Ishikawa (cell line): Measurements from ENCODE around the gene TRIL.

Experiments
- CEBPB ChIP-seq: IDR thresholded peaks from 2 replicates; pipeline ENCODE4 v1.6.1; 2012
- CREB1 ChIP-seq: IDR thresholded peaks from 2 replicates; pipeline ENCODE4 v1.6.1; 2012; ENCODE audit warnings: low read depth
- EGR1 ChIP-seq: IDR thresholded peaks from 2 replicates; pipeline ENCODE4 v1.6.1; 2012
- EP300 ChIP-seq: IDR thresholded peaks from 2 replicates; pipeline ENCODE4 v1.6.1; 2012; ENCODE audit warnings: borderline replicate concordance
- FOXM1 ChIP-seq: IDR thresholded peaks from 2 replicates; pipeline ENCODE4 v1.6.1; 2012; ENCODE audit warnings: low read depth, borderline replicate concordance
- NFIC ChIP-seq: IDR thresholded peaks from 2 replicates; pipeline ENCODE4 v1.6.1; 2012
- RAD21 ChIP-seq: IDR thresholded peaks from 2 replicates; pipeline ENCODE4 v1.6.1; 2012; ENCODE audit warnings: low read depth
- TAF1 ChIP-seq: IDR thresholded peaks from 2 replicates; pipeline ENCODE4 v1.6.1; 2012; ENCODE audit warnings: low read depth, mild to moderate bottlenecking
- TCF12 ChIP-seq: IDR thresholded peaks from 2 replicates; pipeline ENCODE4 v1.6.1; 2012; ENCODE audit warnings: low read depth
- TEAD4 ChIP-seq: IDR thresholded peaks from 2 replicates; pipeline ENCODE4 v1.6.1; 2012
- YY1 ChIP-seq: IDR thresholded peaks from 2 replicates; pipeline ENCODE4 v1.6.1; 2012; ENCODE audit warnings: low read depth
- ZBTB7A ChIP-seq: IDR thresholded peaks from 2 replicates; pipeline ENCODE4 v1.6.1; 2012; ENCODE audit warnings: low read depth
- TF ChIP-seq, protein P1 (sequence below): IDR thresholded peaks from 2 replicates; pipeline ENCODE4 v1.6.1; 2012; ENCODE audit warnings: low read depth, mild to moderate bottlenecking
- TF ChIP-seq, protein P2 (sequence below): IDR thresholded peaks from 2 replicates; pipeline ENCODE4 v1.6.1; 2012
- TF ChIP-seq, protein P3 (sequence below): IDR thresholded peaks from 2 replicates; pipeline ENCODE4 v1.6.1; 2012

Gene TRIL

GRCh38 chr7:28993371-28993770, 35.2 kb upstream of the TRIL start:
- TF ChIP-seq EP300 (no peak), FOXM1 (no peak), NFIC (no peak), ZBTB7A (no peak), TAF1 (no peak), TEAD4 (no peak), CEBPB (no peak), TCF12 (no peak), RAD21 (no peak)
- TF ChIP-seq, protein P1, sequence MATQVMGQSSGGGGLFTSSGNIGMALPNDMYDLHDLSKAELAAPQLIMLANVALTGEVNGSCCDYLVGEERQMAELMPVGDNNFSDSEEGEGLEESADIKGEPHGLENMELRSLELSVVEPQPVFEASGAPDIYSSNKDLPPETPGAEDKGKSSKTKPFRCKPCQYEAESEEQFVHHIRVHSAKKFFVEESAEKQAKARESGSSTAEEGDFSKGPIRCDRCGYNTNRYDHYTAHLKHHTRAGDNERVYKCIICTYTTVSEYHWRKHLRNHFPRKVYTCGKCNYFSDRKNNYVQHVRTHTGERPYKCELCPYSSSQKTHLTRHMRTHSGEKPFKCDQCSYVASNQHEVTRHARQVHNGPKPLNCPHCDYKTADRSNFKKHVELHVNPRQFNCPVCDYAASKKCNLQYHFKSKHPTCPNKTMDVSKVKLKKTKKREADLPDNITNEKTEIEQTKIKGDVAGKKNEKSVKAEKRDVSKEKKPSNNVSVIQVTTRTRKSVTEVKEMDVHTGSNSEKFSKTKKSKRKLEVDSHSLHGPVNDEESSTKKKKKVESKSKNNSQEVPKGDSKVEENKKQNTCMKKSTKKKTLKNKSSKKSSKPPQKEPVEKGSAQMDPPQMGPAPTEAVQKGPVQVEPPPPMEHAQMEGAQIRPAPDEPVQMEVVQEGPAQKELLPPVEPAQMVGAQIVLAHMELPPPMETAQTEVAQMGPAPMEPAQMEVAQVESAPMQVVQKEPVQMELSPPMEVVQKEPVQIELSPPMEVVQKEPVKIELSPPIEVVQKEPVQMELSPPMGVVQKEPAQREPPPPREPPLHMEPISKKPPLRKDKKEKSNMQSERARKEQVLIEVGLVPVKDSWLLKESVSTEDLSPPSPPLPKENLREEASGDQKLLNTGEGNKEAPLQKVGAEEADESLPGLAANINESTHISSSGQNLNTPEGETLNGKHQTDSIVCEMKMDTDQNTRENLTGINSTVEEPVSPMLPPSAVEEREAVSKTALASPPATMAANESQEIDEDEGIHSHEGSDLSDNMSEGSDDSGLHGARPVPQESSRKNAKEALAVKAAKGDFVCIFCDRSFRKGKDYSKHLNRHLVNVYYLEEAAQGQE: no peak
- TF ChIP-seq, protein P2, sequence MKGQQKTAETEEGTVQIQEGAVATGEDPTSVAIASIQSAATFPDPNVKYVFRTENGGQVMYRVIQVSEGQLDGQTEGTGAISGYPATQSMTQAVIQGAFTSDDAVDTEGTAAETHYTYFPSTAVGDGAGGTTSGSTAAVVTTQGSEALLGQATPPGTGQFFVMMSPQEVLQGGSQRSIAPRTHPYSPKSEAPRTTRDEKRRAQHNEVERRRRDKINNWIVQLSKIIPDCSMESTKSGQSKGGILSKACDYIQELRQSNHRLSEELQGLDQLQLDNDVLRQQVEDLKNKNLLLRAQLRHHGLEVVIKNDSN: no peak

GRCh38 chr7:28992798-28993197, 34.7 kb upstream of the TRIL start:
- TF ChIP-seq YY1 (no peak), FOXM1 (no peak), NFIC (no peak), EGR1 (no peak), TEAD4 (no peak), TCF12 (no peak), RAD21 (no peak)
- TF ChIP-seq, protein P3, sequence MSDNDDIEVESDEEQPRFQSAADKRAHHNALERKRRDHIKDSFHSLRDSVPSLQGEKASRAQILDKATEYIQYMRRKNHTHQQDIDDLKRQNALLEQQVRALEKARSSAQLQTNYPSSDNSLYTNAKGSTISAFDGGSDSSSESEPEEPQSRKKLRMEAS: no peak
- TF ChIP-seq, protein P2: no peak

GRCh38 chr7:28990200-28990960, 32.2 kb upstream of the TRIL start:
- TF ChIP-seq NFIC: no peak
- TF ChIP-seq, protein P1: no peak

GRCh38 chr7:28989211-28989980, 31.3 kb upstream of the TRIL start:
- TF ChIP-seq TCF12: no peak
- TF ChIP-seq TEAD4: no peak
- TF ChIP-seq ZBTB7A: no peak
- TF ChIP-seq, protein P2: no peak
- TF ChIP-seq, protein P3: no peak
- TF ChIP-seq, protein P1: no peak
- no peak for TF ChIP-seq FOXM1
- no peak for TF ChIP-seq YY1
- no peak for TF ChIP-seq NFIC
- no peak for TF ChIP-seq EGR1
- no peak for TF ChIP-seq TAF1
- no peak for TF ChIP-seq EP300
- no peak for TF ChIP-seq CREB1
- TF ChIP-seq RAD21: no peak
- TF ChIP-seq CEBPB: no peak
